OCI-LY3 (cell line): ENCODE data around the gene ZC3H18.

Experiments used
- H2AFZ ChIP-seq: fragments of 200-600, 300-600 bp; shearing (Covaris generic); 2 replicates; pipeline ENCODE4 v1.6.0; 2014; ENCODE audit warnings: antibody characterized with exemption, low read depth, low read length
- H3K27ac ChIP-seq: fragments of 200-600, 300-600 bp; sonication (generic); 2 replicates; pipeline ENCODE4 v1.5.1; 2014; ENCODE audit warnings: mild to moderate bottlenecking, low read length, moderate library complexity, mixed read lengths
- H3K27me3 ChIP-seq: fragments of 200-600, 300-600 bp; sonication (generic); 2 replicates; pipeline ENCODE4 v1.6.1; 2014; ENCODE audit warnings: low read depth, low read length, mixed read lengths
- H3K36me3 ChIP-seq: fragments of 200-600, 300-600 bp; sonication (generic); replicated peaks from 2 replicates; pipeline ENCODE3; 2014; ENCODE audit warnings: low read depth, low read length, mixed read lengths
- H3K4me1 ChIP-seq: fragments of 300-600, 200-600 bp; sonication (generic); 2 replicates; pipeline ENCODE4 v1.6.1; 2014; ENCODE audit warnings: low read length, mixed read lengths
- H3K4me2 ChIP-seq: fragments of 200-600, 300-600 bp; sonication (generic); 2 replicates; pipeline ENCODE4 v1.6.1; 2014; ENCODE audit warnings: low read length, mixed read lengths
- H3K4me3 ChIP-seq: fragments of 300-600, 200-600 bp; sonication (generic); 2 replicates; pipeline ENCODE4 v1.5.1; 2014; ENCODE audit warnings: antibody characterized with exemption, mild to moderate bottlenecking, low read length, moderate library complexity
- H3K79me2 ChIP-seq: fragments of 300-600, 200-600 bp; shearing (Covaris generic); 2 replicates; pipeline ENCODE4 v1.6.1; 2014; ENCODE audit warnings: mild to moderate bottlenecking, low read length, mixed read lengths
- H3K9ac ChIP-seq: fragments of 300-600, 200-600 bp; shearing (Covaris generic); 2 replicates; pipeline ENCODE4 v1.6.0; 2014; ENCODE audit warnings: mild to moderate bottlenecking, low read length, moderate library complexity
- H3K9me3 ChIP-seq: fragments of 200-600, 300-600 bp; shearing (Covaris generic); 2 replicates; pipeline ENCODE4 v1.6.1; 2014; ENCODE audit warnings: low read length, mixed read lengths; ENCODE audit not compliant: insufficient read depth
- H4K20me1 ChIP-seq: fragments of 200-600, 300-600 bp; sonication (generic); 2 replicates; pipeline ENCODE4 v1.6.1; 2016; ENCODE audit warnings: low read length, mixed read lengths; ENCODE audit not compliant: insufficient read depth
- CTCF ChIP-seq: fragments of 200-600, 300-600 bp; sonication (generic); IDR thresholded peaks from 2 replicates; pipeline ENCODE4 v1.5.1; 2014; ENCODE audit warnings: antibody characterized with exemption, low read length, low read depth
- EZH2phosphoT487 ChIP-seq: fragments of 200-600 bp; shearing (Covaris generic); IDR thresholded peaks from 2 replicates; pipeline ENCODE4 v1.6.1; 2018; ENCODE audit warnings: antibody characterized with exemption, mixed run types, low read depth

ZC3H18 gene

GRCh38 chr16:88673716-88674379 lies 103.6 kb downstream of the ZC3H18 start:
- peaks cover under 1% of the 10 kb centered on the region for H3K36me3 ChIP-seq
- H3K4me1 ChIP-seq, result no peaks in the 10 kb centered on the region
- no peaks in the 10 kb centered on the region for H3K27me3 ChIP-seq
- no peaks in the 10 kb centered on the region for H3K79me2 ChIP-seq
- H3K4me2 ChIP-seq, result no peak overlapping the region
- no peak overlapping the region for H2AFZ ChIP-seq
- H3K9me3 ChIP-seq, result no peaks in the 10 kb centered on the region
- TF ChIP-seq EZH2phosphoT487 (no peak), CTCF (no peak)
- no peaks in the 10 kb centered on the region for H4K20me1 ChIP-seq
- H3K4me3 ChIP-seq, result no peak overlapping the region
- H3K27ac ChIP-seq, result no peak overlapping the region
- no peak overlapping the region for H3K9ac ChIP-seq

GRCh38 chr16:88676502-88677242 lies 106.5 kb downstream of the ZC3H18 start:
- TF ChIP-seq EZH2phosphoT487, result no peak
- TF ChIP-seq CTCF, result no peak
- no peak overlapping the region for H3K4me3 ChIP-seq
- peaks cover 11% of the 10 kb centered on the region for H3K4me1 ChIP-seq
- H2AFZ ChIP-seq, result no peak overlapping the region
- no peaks in the 10 kb centered on the region for H3K9me3 ChIP-seq
- H3K36me3 ChIP-seq, result no peaks in the 10 kb centered on the region
- H3K9ac ChIP-seq, result no peak overlapping the region
- no peak overlapping the region for H3K27ac ChIP-seq
- no peak overlapping the region for H3K4me2 ChIP-seq
- H4K20me1 ChIP-seq, result no peaks in the 10 kb centered on the region
- no peaks in the 10 kb centered on the region for H3K27me3 ChIP-seq
- no peaks in the 10 kb centered on the region for H3K79me2 ChIP-seq

GRCh38 chr16:88677721-88678120 lies 107.5 kb downstream of the ZC3H18 start:
- no peak overlapping the region for H3K4me3 ChIP-seq
- H4K20me1 ChIP-seq, result no peaks in the 10 kb centered on the region
- no peak overlapping the region for H3K4me2 ChIP-seq
- no peaks in the 10 kb centered on the region for H3K79me2 ChIP-seq
- H3K9ac ChIP-seq, result no peak overlapping the region
- TF ChIP-seq EZH2phosphoT487, result no peak
- TF ChIP-seq CTCF, result no peak
- H3K27ac ChIP-seq, result no peak overlapping the region
- peaks cover 20% of the 10 kb centered on the region for H3K4me1 ChIP-seq
- H3K9me3 ChIP-seq, result no peaks in the 10 kb centered on the region
- no peak overlapping the region for H2AFZ ChIP-seq
- H3K27me3 ChIP-seq, result no peaks in the 10 kb centered on the region
- no peaks in the 10 kb centered on the region for H3K36me3 ChIP-seq

GRCh38 chr16:88678224-88678979 lies 108.2 kb downstream of the ZC3H18 start:
- Histone ChIP-seq H2AFZ (no peak overlapping the region), H3K27ac (no peak overlapping the region), H3K4me3 (no peak overlapping the region), H3K4me2 (no peak overlapping the region), H3K9ac (no peak overlapping the region), H3K9me3 (no peaks in the 10 kb centered on the region), H4K20me1 (no peaks in the 10 kb centered on the region), H3K27me3 (no peaks in the 10 kb centered on the region), H3K4me1 (peaks cover 20% of the 10 kb centered on the region), H3K36me3 (no peaks in the 10 kb centered on the region), H3K79me2 (no peaks in the 10 kb centered on the region)
- TF ChIP-seq CTCF (no peak), EZH2phosphoT487 (no peak)
